ENCODE measurements around the gene ZBTB12.
"Not testable (repeated sequence)": the region's sequence is repeated elsewhere in the genome, so short reads cannot be mapped to it uniquely, and the experiment has no call there.

The ZBTB12 gene

GRCh38 chr6:31901953-31902643 lies at the start of gene ZBTB12:
Gene ZBTB12, minus strand, starts transcription at chr6:31902086. Its CDS starts 781 bp downstream, at chr6:31901305.
- DNase-seq, result peak in 55 of 56 donors; percentile 62 to 97 (median 93)

- DNase-seq, result no peak
These were observed 48.2 kb upstream of the ZBTB12 start for GRCh38 chr6:31949926-31950548.

DNA sequence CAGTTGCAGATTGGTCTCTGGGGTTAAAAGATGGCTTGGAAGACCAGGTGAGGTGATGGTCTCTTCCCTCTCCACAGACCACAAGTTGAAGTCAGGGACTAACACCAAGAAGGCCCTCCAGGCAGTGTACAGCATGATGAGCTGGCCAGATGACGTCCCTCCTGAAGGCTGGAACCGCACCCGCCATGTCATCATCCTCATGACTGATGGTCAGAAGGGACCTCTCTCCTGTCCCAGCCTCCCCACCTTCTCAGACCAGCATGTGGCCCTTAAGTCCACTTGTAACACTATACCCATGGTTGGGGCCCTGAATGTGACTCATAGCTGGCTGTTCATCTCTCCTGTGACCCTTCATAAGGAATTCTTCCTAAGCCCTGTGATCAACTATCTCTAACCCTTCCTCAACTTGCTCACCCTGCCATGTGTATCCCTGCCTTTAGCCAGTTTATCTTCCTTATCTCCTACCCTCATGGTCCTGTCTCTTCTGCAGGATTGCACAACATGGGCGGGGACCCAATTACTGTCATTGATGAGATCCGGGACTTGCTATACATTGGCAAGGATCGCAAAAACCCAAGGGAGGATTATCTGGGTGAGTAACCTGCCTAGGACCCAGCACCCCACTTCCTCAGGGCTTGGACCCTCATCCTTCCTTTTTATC lies 47.0 kb upstream of the ZBTB12 start:
- DNase-seq, result no peak

- DNase-seq, result no peak
These were observed 46.4 kb upstream of the ZBTB12 start for GRCh38 chr6:31948306-31948705.

- no peak for DNase-seq
These were observed 46.0 kb upstream of the ZBTB12 start for GRCh38 chr6:31947864-31948263.

GRCh38 chr6:31947070-31947675 lies 45.3 kb upstream of the ZBTB12 start:
- no peak for DNase-seq

GRCh38 chr6:31946370-31946885 lies 44.5 kb upstream of the ZBTB12 start:
- DNase-seq, result no peak

GRCh38 chr6:31945507-31946369 lies 43.9 kb upstream of the ZBTB12 start, which contains the start of gene CFB:
Gene CFB, plus strand, starts transcription at chr6:31946095. Its CDS starts 127 bp downstream, at chr6:31946222.
- peak in 2 of 56 donors; percentile 5 to 10 for DNase-seq

DNA sequence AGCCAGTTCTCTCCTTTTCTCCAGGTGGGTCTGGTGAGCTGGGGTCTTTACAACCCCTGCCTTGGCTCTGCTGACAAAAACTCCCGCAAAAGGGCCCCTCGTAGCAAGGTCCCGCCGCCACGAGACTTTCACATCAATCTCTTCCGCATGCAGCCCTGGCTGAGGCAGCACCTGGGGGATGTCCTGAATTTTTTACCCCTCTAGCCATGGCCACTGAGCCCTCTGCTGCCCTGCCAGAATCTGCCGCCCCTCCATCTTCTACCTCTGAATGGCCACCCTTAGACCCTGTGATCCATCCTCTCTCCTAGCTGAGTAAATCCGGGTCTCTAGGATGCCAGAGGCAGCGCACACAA lies 43.2 kb upstream of the ZBTB12 start:
- DNase-seq, result no peak

DNA sequence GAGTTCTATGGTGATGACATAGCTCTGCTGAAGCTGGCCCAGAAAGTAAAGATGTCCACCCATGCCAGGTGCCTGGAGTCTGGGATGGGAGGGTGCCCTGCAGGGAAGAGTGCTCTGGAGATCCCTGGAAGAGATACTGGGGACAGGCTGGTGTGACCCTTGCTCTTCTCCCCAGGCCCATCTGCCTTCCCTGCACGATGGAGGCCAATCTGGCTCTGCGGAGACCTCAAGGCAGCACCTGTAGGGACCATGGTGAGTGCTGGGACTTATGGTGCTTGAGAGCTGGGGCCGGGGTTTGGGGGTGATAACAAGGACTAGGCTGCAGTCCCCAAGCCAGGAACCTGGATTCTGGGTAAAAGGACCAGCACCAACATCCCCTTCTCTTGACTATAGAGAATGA lies 41.9 kb upstream of the ZBTB12 start:
- no peak for DNase-seq

GRCh38 chr6:31940256-31940664 lies 38.4 kb upstream of the ZBTB12 start:
- no peak for DNase-seq

GRCh38 chr6:31935823-31936222 lies 33.9 kb upstream of the ZBTB12 start:
- DNase-seq, result no peak

DNA sequence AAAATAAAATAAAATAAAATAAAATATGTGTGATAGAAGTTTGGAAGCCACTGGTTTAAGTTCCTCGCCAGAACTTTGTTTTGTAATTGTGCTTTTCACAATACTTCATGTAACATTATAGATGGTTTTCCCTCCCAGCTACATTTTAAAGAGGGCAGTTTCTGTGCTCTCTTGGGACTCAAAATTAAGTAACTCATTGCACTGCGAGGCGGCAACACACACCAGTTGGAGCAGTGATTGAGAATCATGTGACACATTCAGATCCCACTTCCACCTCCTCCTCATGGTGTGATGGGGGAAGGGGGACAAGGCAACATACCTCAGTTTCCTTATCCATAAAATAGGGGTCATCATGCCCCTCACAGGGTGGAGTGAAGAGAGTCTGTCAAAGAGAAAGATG lies 33.1 kb upstream of the ZBTB12 start:
- no peak for DNase-seq

GRCh38 chr6:31933537-31933936 lies 31.7 kb upstream of the ZBTB12 start:
- no peak for DNase-seq

DNA sequence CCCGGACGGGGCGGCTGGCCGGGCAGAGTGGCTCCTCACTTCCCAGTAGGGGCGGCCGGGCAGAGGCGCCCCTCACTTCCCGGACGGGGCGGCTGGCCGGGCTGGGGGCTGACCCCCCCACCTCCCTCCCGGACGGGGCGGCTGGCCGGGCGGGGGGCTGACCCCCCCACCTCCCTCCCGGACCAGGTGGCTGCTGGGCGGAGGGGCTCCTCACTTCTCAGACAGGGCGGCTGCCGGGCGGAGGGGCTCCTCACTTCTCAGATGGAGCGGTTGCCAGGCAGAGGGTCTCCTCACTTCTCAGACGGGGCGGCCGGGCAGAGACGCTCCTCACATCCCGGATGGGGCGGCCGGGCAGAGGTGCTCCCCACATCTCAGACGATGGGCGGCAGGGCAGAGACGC lies 30.3 kb upstream of the ZBTB12 start:
- DNase-seq, result not testable (repeated sequence)

DNA sequence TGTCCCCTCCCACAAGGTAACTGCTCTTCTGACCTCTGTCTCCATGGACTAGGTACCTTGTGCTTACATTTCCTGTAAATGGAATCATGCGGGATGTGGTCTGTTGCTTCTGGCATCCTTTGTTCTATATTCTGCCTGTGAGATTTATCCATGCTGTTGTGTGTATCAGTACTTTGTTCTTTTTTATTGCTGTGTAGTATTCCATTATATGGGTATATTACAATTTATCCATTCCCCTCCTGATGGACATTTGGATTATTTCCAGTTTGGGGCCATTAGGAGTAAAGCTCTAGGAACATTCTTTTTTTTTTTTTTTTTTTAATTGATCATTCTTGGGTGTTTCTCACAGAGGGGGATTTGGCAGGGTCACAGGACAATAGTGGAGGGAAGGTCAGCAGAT lies 29.1 kb upstream of the ZBTB12 start:
- no peak for DNase-seq

DNA sequence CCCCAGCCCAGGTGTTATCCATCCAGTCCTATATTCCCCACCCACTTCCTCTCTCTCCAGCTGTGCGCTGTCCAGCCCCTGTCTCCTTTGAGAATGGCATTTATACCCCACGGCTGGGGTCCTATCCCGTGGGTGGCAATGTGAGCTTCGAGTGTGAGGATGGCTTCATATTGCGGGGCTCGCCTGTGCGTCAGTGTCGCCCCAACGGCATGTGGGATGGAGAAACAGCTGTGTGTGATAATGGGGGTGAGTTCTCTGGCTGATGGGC lies 26.7 kb upstream of the ZBTB12 start:
- DNase-seq, result no peak

GRCh38 chr6:31927863-31928671 lies 26.2 kb upstream of the ZBTB12 start:
- no peak for DNase-seq

GRCh38 chr6:31927242-31927862 lies 25.5 kb upstream of the ZBTB12 start, which contains the start of gene C2:
Gene C2, plus strand, starts transcription at chr6:31927717. Its CDS starts 36 bp downstream, at chr6:31927753.
- DNase-seq, result no peak

DNA sequence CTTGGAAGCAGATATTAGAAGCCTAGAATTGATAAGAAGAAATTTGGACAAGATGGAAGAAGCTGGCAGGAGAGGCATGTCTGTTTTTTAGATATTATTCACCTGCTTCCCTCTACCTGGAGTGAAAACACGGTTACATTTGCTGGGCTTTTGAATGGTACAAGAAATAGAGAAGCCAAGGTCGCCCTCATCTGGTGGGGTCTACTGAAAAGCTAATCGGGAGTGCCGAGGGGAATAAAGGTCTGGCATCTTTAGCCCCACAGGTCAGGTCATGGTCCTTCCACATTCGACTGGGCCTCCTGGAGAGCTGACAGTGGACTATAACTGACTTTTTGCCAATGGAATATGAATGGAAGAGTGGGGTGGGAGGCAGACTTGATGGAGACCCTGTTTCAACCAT lies 21.1 kb upstream of the ZBTB12 start:
- peak in 1 of 56 donors; percentile 36 for DNase-seq
